Fibroblast of lung (primary cell): ENCODE measurements around the gene ID3.

Experiments
- CTCF ChIP-seq, 2 donors: IDR thresholded peaks in 1 of 2; conservative IDR thresholded peaks in 1 of 2; 1 replicate in 1 of 2; 2 replicates in 1 of 2; pipeline ENCODE4 v1.5.1; 2011 to 2012; ENCODE audit warnings: low read length in 2 of 2, control low read depth in 1 of 2, inconsistent platforms in 1 of 2, low read depth in 1 of 2, mild to moderate bottlenecking in 1 of 2
- EZH2 ChIP-seq: IDR thresholded peaks from 2 replicates; pipeline ENCODE4 v1.5.1; 2012; ENCODE audit warnings: low read length, control low read depth, mild to moderate bottlenecking; ENCODE audit errors: missing control alignments

GRCh38 chr1:23509896-23510295 lies 49.4 kb downstream of the ID3 start:
- TF ChIP-seq CTCF (conservative IDR thresholded peaks at IDR 0.05 in 1 of 2, IDR thresholded peaks at IDR 0.05 in 1 of 2; ENCODE audit: low read depth in 1 of 2, low read length in 2 of 2): no peak
- no peak for TF ChIP-seq EZH2
